Bronchial epithelial cell (primary cell): ENCODE results near the gene CBR3. TPM values are rescaled to one million over a fixed set of nuclear protein-coding genes. Genes with fewer than 3 reads are reported as not detected.

ENCODE experiments used
- DNase-seq: peaks from one replicate; pipeline ENCODE4 v3.0.0-alpha.2; 2010; ENCODE audit warnings: low read depth
- FAIRE-seq: peaks from 2 replicates; lab custom pipeline; 2011; peaks lifted over from hg19 to GRCh38; lab: Jason Lieb, UNC
- H3K27me3 ChIP-seq: 2 replicates; pipeline ENCODE4 v1.5.1; 2011; ENCODE audit warnings: low read length; ENCODE audit not compliant: control insufficient read depth, insufficient read depth
- H3K36me3 ChIP-seq: 2 replicates; pipeline ENCODE4 v1.5.1; 2011; ENCODE audit warnings: low read length; ENCODE audit not compliant: control insufficient read depth, insufficient read depth
- H3K4me3 ChIP-seq: 2 replicates; pipeline ENCODE4 v1.5.1; 2011; ENCODE audit warnings: mild to moderate bottlenecking, low read depth, low read length, control low read depth
- CTCF ChIP-seq: IDR thresholded peaks from 2 replicates; pipeline ENCODE4 v1.5.1; 2011; ENCODE audit warnings: mild to moderate bottlenecking, moderate library complexity, low read length, control low read depth, inconsistent platforms; ENCODE audit not compliant: insufficient read depth, severe bottlenecking
- total RNA-seq: library from RNA; depleted of rRNA; stranded (reverse); fragments of >200 nt; gene quantifications from 2 replicates; pipeline ENCODE4 v1.2.1, GENCODE V29; 2014

Gene CBR3
- total RNA-seq, 1 donor from 2014 or later, result 0.26 TPM

DNA sequence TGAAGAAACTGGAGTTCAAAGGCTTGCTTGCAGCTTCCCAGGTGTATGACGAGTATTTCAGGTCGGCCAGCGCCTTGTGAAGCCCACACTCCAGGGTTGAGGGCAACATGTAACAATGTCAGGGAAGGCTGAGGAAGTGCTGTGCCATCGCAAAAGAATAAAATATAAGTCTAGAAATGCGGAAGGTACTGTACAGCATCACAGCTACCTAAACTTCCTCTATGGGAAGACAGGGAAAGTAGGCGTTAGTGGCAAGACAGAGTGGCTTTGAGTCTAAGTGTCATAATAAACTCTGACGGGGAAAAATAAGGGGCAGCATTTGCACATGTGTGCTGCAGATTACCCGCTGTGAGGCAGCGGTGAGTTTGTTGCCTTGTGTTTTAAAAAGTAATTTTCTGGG lies 50.6 kb downstream of the CBR3 start:
- FAIRE-seq (no peak), DNase-seq (no peak)
- Histone ChIP-seq H3K4me3 (no peak overlapping the region), H3K36me3 (no peaks in the 10 kb centered on the region), H3K27me3 (no peaks in the 10 kb centered on the region)
- TF ChIP-seq CTCF, result no peak

DNA sequence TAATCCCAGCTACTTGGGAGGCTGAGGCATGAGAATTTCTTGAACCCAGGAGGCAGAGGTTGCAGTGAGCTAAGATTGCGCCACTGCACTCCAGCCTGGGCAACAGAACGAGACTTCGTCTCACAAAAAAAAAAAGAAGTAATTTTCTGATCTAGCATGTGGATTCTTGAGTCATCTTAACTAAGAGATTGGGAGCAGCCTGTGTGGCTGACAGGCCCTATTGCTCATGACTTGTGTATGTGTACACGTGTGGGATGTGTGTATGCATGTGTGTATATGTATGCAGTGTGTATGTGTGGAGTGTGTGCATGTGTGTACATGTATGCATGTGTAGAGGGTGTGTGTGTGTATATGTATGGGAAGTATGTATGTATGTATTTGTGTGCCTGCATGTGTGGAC lies 51.2 kb downstream of the CBR3 start:
- Histone ChIP-seq H3K27me3 (no peaks in the 10 kb centered on the region), H3K4me3 (no peak overlapping the region), H3K36me3 (no peaks in the 10 kb centered on the region)
- no peak for FAIRE-seq
- DNase-seq, result no peak
- TF ChIP-seq CTCF, result no peak

DNA sequence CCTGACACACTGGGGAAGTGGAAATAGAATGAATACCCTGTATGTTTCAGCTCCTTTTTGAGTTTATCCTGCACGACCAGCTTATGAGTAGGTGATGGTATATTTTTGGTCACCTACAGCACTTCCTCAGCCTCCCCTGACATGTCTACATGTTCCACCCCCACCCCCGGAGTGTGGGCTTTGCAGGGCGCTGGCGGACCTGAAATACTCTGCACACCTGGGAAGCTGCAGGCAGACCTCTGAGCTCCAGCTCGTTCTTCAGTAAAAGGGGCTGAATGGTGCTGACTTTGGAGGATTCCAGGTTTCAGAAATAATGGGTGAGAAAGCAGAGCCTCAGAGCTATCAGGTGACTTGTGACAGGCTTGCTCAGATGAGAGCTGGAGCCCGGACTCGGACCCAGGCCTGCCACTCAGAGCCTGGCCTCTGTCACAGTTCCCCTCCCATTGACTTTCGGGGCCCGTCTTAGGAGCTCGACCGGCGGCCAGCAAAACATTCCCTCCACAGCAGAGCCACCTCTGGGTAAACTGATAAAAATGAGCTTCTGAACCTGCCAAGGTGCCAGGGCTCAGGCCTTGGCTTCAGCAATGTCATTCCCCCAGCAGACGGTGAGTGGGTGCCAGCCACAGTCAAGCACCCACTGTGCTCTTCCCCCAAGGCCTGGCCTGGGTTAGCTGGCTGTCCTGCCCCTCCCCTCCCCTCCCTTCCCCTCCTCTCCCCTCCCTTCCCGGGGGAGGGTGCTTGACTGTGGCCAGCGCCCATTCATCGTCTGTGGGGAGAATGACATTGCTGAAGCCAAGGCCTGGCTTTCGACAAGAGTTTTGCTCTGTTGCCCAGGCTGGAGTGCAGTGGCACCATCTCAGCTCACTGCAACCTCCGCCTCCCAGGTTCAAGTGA lies 51.9 kb downstream of the CBR3 start:
- no peak for DNase-seq
- no peak for TF ChIP-seq CTCF
- Histone ChIP-seq H3K27me3 (no peaks in the 10 kb centered on the region), H3K36me3 (no peaks in the 10 kb centered on the region), H3K4me3 (no peak overlapping the region)
- no peak for FAIRE-seq

GRCh38 chr21:36188081-36188681 lies 53.3 kb downstream of the CBR3 start:
- no peaks in the 10 kb centered on the region for H3K36me3 ChIP-seq
- DNase-seq, result peak; percentile 44
- no peaks in the 10 kb centered on the region for H3K27me3 ChIP-seq
- no peak overlapping the region for H3K4me3 ChIP-seq
- TF ChIP-seq CTCF, result peak; percentile 40
- FAIRE-seq, result no peak

DNA sequence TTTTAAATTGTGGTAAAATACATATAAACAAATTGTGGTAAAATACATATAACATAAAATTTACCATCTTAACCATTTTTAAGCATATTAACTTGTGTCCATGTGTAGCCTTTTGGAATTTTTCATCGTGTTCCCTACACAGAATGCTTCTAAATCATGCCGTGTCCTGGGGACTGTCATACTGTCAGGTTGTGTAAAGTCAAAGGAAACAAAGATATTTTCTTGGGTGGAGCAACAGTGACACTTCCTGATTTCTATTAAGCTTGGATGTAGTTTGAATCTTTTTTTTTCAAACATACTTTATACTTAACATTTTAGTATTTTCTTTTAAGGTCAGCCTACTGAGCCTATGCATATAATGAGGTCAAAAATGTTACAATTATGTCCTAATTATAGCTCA lies 54.1 kb downstream of the CBR3 start:
- DNase-seq (no peak), FAIRE-seq (no peak)
- Histone ChIP-seq H3K36me3 (no peaks in the 10 kb centered on the region), H3K27me3 (no peaks in the 10 kb centered on the region), H3K4me3 (no peak overlapping the region)
- no peak for TF ChIP-seq CTCF
